Measurements from ENCODE around the gene BPHL.
"Not testable (repeated sequence)": the region's sequence is repeated elsewhere in the genome, so short reads cannot be mapped to it uniquely, and the experiment has no call there.

- TF ChIP-seq EZH2 (IDR thresholded peaks at IDR 0.05; ENCODE audit: low read length); CTCF (optimal IDR thresholded peaks at IDR 0.05 in 1 of 3, IDR thresholded peaks at IDR 0.05 in 1 of 3, conservative IDR thresholded peaks at IDR 0.05 in 1 of 3; ENCODE audit: extremely low read depth in 1 of 3, insufficient read depth in 2 of 3, low read length in 3 of 3): not testable (repeated sequence)
Measured at GRCh38 chr6:3189192-3189591, 70.7 kb downstream of the BPHL start.
